HAP-1 (cell line): ENCODE measurements around the gene SEMA3C.
"Not testable (repeated sequence)": the region's sequence is repeated elsewhere in the genome, so short reads cannot be mapped to it uniquely, and the experiment has no call there.

Source experiments
- DNase-seq, 2 experiments: peaks; one replicate each; pipeline ENCODE4 v3.0.0-alpha.2; 2016 to 2020; ENCODE audit warnings: low spot score in 2 of 2
- H3K27me3 ChIP-seq: fragments of 250-450 bp; sonication (Bioruptor Pico); 2 replicates; pipeline ENCODE4 v1.5.1; 2020; ENCODE audit warnings: low read depth, mild to moderate bottlenecking, moderate library complexity
- H3K36me3 ChIP-seq: fragments of 250-450 bp; sonication (Bioruptor Pico); replicated peaks from 2 replicates; pipeline ENCODE4 v1.5.1; 2020; ENCODE audit warnings: mild to moderate bottlenecking
- H3K4me1 ChIP-seq: fragments of 250-450 bp; sonication (Bioruptor Pico); 2 replicates; pipeline ENCODE4 v1.5.1; 2020; ENCODE audit warnings: mild to moderate bottlenecking
- H3K4me3 ChIP-seq: fragments of 250-450 bp; sonication (Bioruptor Pico); 2 replicates; pipeline ENCODE4 v1.5.1; 2020; ENCODE audit warnings: mild to moderate bottlenecking, moderate library complexity
- H3K9me3 ChIP-seq: fragments of 250-450 bp; sonication (Bioruptor Pico); 2 replicates; pipeline ENCODE4 v1.5.1; 2020; ENCODE audit warnings: mild to moderate bottlenecking, moderate library complexity
- in situ Hi-C: fragments of 300-500 bp; cut with MboI; formaldehyde crosslinking; loops from 3 replicates; pipeline ENCODE4 v1.14.3; 2020; ENCODE audit warnings: low sequenced_read_pairs, inconsistent platforms, mixed read lengths

SEMA3C gene

DNA sequence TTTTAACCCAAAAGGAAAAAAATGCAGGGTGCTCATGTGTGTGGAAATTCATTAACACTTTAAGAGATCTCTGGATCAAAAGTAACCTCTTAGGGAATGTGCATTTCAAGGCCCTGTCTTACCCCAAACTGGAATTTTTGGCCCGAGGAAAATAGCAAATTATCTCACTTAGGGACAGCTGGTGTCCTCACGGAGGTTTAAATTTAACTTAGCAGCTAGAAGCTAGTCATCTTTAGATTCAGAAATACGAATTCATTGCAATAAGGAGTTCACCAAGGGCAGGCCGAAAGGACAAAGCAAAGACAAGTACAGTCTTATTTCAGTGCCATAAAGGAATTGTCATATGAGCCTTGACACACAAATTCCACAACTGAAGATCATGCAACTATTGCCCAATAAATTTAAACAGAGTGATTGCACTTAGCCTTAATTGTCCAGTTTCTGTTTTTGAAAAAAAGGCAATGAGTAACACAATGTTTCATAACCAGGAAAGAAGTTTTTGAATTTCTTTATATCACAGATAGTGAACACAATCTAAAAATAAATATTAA is 22.4 kb upstream of the SEMA3C start:
- DNase-seq: no peak

DNA sequence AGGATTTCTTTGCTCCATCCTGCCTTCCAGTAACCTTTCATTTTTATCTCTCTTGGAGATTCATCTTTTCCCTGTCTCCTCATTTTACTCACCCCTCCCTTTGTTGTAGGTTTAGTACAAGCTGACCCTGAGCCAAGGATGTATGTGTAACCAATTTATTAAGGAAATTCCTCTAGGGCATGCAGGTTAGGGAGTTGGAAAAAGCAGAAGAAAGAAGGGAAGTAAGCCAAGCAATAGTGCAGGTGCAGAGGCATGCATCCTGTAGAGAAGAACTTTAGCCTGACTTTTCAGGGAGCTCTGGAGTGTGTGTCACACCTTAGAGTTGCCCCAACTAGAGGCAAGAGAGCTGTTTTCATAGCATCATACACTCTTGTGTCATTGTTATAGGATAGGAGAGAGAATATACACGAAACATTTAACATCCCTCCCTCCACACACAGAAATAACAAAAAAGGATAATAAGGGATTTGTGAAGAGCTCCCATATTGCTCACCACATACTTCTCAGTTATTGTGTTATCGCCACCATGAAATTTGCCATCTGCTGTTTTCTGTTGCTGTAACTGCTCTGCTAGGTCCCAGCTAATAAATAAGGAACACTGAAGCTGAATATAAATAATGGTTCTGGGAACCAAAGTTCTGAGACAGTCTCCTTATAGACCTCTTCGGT is 21.8 kb upstream of the SEMA3C start:
- no peak for DNase-seq
- H3K9me3 ChIP-seq: no peaks in the 10 kb centered on the region
- H3K36me3 ChIP-seq: no peaks in the 10 kb centered on the region
- H3K27me3 ChIP-seq: no peaks in the 10 kb centered on the region
- H3K4me3 ChIP-seq: no peak overlapping the region
- H3K4me1 ChIP-seq: no peaks in the 10 kb centered on the region
- in situ Hi-C loops: no loop called here

More for the DNA sequence above, 22.4 kb upstream of the SEMA3C start:
- Histone ChIP-seq H3K4me1 (no peaks in the 10 kb centered on the region), H3K4me3 (no peak overlapping the region), H3K27me3 (no peaks in the 10 kb centered on the region), H3K36me3 (no peaks in the 10 kb centered on the region), H3K9me3 (no peaks in the 10 kb centered on the region)
- in situ Hi-C loops: no loop called here

DNA sequence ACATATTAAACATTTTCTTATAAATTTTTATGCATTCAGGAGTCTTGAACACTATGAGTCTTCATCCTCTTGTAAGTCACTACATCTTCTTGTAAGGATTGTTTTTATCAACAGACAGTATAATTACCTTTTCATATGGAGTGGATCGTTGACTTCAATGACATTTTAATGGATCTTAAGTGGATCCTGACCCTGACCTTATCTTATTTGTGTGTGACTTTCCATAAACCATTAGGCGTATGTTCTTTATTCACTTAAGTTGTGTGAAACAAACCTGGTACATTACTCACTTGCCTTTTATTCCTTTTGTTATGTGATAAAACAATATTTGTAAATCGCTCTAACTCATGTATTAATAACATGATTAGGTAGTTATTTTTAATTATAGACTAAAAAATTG is 18.5 kb upstream of the SEMA3C start:
- no peaks in the 10 kb centered on the region for H3K36me3 ChIP-seq
- no peak for DNase-seq
- in situ Hi-C loops: no loop called here
- no peak overlapping the region for H3K4me3 ChIP-seq
- no peaks in the 10 kb centered on the region for H3K9me3 ChIP-seq
- no peaks in the 10 kb centered on the region for H3K27me3 ChIP-seq
- no peaks in the 10 kb centered on the region for H3K4me1 ChIP-seq

DNA sequence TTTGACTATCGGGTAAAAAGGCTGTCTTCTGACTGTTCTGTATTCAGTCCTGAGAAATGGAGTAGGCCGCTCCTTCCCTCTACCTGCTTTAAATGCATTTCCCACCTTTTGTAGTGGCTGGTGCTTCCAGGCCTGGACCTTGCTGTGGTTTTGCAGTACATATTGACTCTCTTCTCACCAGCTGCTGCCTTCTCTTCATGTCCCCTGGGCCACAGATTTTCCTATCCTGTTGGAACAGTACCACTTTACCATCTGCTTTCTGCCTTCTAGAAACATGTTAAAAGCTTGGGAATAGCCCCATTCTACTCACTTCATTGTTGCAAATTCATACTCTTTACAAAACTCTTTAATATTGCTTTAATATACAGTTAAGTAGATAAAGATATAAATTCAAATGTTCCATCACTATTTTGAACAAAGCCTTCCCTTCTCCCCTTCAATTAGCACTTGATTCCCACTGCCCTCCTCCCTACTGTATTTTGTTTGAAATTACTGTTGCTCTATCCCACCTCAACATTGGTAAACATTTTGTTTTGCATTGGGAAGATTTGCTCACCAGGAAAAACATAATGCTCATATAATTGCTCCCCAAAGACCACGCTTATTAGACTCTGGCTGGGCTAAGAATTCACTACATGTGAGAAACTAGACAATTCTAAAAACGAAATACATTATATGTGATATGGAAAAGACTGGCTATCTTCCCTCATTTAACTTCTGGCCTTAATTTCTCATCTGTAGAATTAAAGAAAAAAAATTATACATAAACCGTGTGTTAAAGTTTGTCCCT is 17.3 kb upstream of the SEMA3C start:
- in situ Hi-C loops: no loop called here
- Histone ChIP-seq H3K27me3 (no peaks in the 10 kb centered on the region), H3K9me3 (no peaks in the 10 kb centered on the region), H3K4me1 (no peaks in the 10 kb centered on the region), H3K4me3 (no peak overlapping the region), H3K36me3 (no peaks in the 10 kb centered on the region)
- no peak for DNase-seq

DNA sequence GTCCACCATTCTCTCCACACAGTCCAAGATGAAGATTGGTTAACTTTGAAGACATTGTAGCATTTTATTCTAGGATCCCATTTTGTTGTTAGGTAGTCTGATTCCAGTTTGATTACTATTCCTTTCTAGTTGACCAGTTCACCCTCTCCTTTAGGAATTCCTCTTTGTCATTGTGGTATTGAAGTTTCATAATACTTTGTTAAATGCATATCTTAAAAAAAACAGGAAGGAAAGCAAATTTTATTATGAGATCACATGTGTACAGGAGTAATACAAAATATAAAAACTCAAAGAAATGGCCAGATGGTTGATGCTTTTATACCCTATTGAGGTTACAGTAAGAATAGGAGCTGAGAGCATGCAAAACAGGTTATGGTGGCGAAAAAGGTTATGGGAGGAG is 15.5 kb upstream of the SEMA3C start:
- no peaks in the 10 kb centered on the region for H3K36me3 ChIP-seq
- no peak for DNase-seq
- no peaks in the 10 kb centered on the region for H3K4me1 ChIP-seq
- H3K4me3 ChIP-seq: no peak overlapping the region
- H3K27me3 ChIP-seq: no peaks in the 10 kb centered on the region
- no peaks in the 10 kb centered on the region for H3K9me3 ChIP-seq
- in situ Hi-C loops: no loop called here

DNA sequence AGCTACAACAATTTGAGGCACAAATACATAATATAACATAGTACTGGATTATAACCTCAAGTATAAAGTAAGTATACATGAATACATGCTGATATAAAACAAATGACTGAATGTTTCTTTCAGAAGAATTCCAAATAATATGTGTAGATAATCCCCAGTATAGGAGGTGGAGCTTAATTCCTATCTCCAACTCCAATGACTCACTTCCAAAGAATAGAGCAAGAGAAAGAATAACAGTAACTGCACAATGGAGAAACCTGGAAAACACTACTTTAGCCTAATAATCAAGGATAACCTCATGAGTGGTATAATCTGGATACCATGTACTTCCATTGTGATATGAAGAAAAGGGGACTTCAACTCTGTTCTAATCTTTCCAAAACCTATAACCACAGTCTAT is 13.7 kb upstream of the SEMA3C start:
- in situ Hi-C loops: no loop called here
- Histone ChIP-seq H3K4me3 (no peak overlapping the region), H3K4me1 (no peaks in the 10 kb centered on the region), H3K27me3 (no peaks in the 10 kb centered on the region), H3K36me3 (no peaks in the 10 kb centered on the region), H3K9me3 (no peaks in the 10 kb centered on the region)
- no peak for DNase-seq

DNA sequence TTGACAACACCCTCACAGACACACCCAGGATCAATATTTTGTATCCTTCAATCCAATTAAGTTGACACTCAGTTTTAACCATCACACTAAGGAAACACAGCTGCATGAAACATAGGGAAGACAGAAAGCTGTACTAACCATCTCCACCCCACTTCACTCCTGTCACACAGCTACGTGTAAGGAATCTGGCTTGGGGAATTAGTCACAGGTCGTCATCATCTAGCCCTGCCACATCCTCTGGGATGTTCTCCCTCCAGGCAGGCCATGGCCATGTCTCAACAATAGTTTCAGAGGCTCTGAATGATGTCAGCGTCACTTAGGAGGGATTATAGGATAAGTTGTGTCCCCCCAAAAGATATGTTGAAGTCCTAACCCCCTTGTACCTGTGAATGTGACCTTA is 10.8 kb upstream of the SEMA3C start:
- in situ Hi-C loops: no loop called here
- H3K4me3 ChIP-seq: no peak overlapping the region
- no peak for DNase-seq

DNA sequence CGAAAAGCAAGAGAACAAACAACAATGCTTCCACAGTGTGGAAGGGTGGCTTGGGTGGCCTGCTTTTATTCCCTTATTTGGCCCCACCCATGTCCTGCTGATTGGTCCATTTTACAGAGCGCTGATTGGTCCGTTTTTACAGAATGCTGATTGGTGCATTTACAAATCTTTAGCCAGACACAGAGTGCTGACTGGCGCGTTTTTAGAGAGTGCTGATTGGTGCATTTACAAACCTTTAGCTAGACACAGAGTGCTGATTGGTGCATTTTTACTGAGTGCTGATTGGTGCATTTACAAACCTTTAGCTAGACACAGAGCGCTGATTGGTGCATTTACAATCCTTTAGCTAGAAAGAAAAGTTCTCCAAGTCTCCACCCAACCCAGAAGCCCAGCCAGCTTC is 8.1 kb upstream of the SEMA3C start:
- H3K9me3 ChIP-seq, H3K27me3 ChIP-seq, H3K36me3 ChIP-seq, H3K4me3 ChIP-seq, H3K4me1 ChIP-seq, DNase-seq, in situ Hi-C loops: not testable (repeated sequence)

More for the DNA sequence above, 10.8 kb upstream of the SEMA3C start:
- no peaks in the 10 kb centered on the region for H3K36me3 ChIP-seq
- H3K4me1 ChIP-seq: no peaks in the 10 kb centered on the region
- H3K27me3 ChIP-seq: no peaks in the 10 kb centered on the region
- no peaks in the 10 kb centered on the region for H3K9me3 ChIP-seq

DNA sequence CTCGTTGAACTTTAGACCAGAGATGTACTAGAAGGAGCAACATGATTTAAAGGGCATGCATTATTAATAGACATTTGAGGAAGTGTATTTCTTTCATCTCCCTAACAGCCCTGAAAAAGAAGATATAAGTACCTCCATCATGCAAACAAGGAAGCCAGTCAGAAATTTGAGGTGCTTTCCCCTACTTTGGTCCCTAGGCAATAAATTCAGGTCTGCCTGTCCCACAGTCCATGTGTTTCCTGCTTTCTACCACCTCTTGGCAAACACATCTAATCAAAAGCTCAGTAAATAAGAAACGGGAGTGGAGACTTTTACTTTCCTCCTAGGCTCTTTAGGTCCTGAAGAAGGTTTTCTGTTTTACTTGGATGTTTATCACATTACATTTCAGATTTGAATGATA is 5.2 kb upstream of the SEMA3C start:
- no peaks in the 10 kb centered on the region for H3K9me3 ChIP-seq
- DNase-seq: no peak
- H3K4me1 ChIP-seq: no peaks in the 10 kb centered on the region
- no peaks in the 10 kb centered on the region for H3K36me3 ChIP-seq
- in situ Hi-C loops: loop anchor here (25.0 kb wide), 1 partner anchor 538 kb away; no protein-coding TSS in a partner anchor
- H3K27me3 ChIP-seq: no peaks in the 10 kb centered on the region
- no peak overlapping the region for H3K4me3 ChIP-seq

DNA sequence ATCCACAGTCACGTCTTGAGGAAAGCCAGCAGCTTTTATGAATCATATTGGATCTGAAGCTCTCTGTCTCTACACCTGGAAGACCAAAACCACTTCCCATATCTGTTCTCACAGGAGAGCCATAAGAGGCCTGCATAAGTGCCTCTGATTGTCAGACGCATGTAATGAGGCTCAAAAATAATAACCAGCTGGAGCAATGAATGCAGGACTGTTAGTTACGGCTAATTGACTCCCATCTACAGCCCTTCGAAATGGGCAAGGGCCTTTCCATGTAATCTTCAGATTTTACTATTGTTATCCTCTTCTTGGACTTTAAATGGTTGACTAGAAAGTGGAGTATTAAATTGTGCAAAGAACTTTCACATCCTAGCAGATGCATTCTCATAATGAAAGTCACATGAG is 4.4 kb upstream of the SEMA3C start:
- H3K4me1 ChIP-seq: peaks cover 5% of the 10 kb centered on the region
- H3K36me3 ChIP-seq: no peaks in the 10 kb centered on the region
- no peak overlapping the region for H3K4me3 ChIP-seq
- in situ Hi-C loops: loop anchor here (25.0 kb wide), 1 partner anchor 539 kb away; no protein-coding TSS in a partner anchor
- H3K9me3 ChIP-seq: no peaks in the 10 kb centered on the region
- peaks cover under 1% of the 10 kb centered on the region; the same call in 1 of the 2 replicates for H3K27me3 ChIP-seq
- DNase-seq: no peak

DNA sequence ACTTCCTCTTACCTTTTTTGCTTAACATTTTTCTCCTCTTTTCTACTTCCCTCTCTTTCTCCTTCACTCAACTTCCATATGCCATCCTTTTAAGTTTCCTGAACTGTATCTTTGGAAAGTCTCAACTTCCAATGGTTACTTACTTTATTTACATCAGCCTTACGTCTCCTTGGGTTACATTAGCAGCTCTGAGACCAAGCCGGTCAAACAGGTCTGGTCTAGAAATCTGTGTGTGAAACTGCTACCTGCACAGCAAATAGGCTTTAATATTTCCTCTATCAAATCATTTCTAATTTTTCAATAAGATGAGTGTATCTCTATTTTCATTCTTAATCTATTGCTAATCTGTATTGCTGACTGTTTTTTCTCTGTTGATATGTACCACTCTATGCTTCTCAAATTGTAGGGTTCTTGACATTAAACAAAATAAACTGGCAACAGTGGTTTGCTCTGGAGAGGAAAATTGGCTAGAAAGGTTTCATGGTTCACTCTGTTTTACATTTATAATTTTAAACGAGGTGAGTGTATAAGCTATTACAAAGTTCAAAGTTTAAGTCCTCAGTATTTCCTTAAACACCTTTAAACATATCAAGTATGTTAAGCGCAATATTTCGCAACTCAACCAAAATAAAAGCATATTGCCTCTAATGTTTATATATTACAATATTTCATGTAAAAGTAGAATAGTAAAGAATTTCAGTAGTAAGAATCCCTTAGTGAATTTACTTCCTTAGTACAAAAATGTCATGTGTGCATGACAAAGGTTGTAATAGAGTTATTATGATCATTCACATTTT is 3.6 kb upstream of the SEMA3C start:
- Histone ChIP-seq H3K9me3 (no peaks in the 10 kb centered on the region), H3K36me3 (no peaks in the 10 kb centered on the region), H3K4me1 (peaks cover 6% of the 10 kb centered on the region), H3K4me3 (no peak overlapping the region), H3K27me3 (peaks cover 4% of the 10 kb centered on the region; the same call in 1 of the 2 replicates)
- DNase-seq: no peak
- in situ Hi-C loops: loop anchor here (25.0 kb wide), 1 partner anchor 540 kb away; no protein-coding TSS in a partner anchor

DNA sequence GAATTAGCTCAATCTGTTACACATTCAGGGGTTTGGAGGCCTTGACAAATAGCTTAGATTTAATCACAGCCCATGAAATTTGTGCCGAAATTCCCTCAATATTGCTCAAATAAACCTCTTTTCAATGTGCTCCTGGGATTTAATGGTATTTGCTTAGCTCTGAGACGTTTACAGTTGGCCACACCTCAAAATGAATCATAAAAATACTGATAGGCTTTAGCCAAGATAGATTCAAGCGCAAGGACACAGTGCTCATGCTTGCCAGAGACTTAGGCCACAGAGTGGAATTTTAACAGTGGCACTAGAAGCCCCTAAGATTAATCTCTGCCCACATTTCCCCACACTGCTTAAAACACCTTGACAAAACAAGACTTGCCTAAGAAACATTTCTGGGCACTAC is 2.3 kb upstream of the SEMA3C start:
- no peak for DNase-seq
- Histone ChIP-seq H3K27me3 (peaks cover 4% of the 10 kb centered on the region; the same call in 1 of the 2 replicates), H3K9me3 (no peaks in the 10 kb centered on the region), H3K4me1 (peaks cover 6% of the 10 kb centered on the region), H3K36me3 (no peaks in the 10 kb centered on the region), H3K4me3 (no peak overlapping the region)
- in situ Hi-C loops: loop anchor here (25.0 kb wide), 1 partner anchor 541 kb away; no protein-coding TSS in a partner anchor

DNA sequence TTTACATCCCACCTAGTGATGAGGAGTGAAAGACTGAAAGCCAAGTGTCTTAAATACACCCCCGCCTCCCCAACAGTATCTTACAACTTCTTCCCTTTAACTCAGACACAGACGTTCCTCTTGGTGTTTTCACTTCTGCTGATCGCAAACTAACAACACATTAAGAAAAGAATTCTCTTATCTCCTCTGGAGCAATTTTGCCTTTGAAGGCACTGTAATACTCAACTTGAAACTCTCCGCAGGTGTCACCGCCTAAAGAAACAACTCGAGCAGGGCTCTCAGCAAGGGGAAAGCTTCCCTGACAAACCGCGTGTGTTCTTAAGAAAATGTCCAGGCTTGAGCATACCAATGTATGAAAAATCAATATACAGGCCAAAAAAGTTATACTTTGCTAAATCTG is 452 bp downstream of the SEMA3C start:
- in situ Hi-C loops: loop anchor here (25.0 kb wide), 1 partner anchor 544 kb away; no protein-coding TSS in a partner anchor
- DNase-seq: peak in 1 of 2 experiments; percentile 14
- H3K4me1 ChIP-seq: peaks cover 7% of the 10 kb centered on the region
- H3K9me3 ChIP-seq: no peaks in the 10 kb centered on the region
- H3K27me3 ChIP-seq: peaks cover 4% of the 10 kb centered on the region; the same call in 1 of the 2 replicates
- no peaks in the 10 kb centered on the region for H3K36me3 ChIP-seq
- H3K4me3 ChIP-seq: peak overlapping the region; percentile 31
